ENCODE measurements around the gene SYNGAP1.

- TF ChIP-seq CTCF (IDR thresholded peaks at IDR 0.05 in 4 of 5, conservative IDR thresholded peaks at IDR 0.05 in 1 of 5), result no peak
- no peak for TF ChIP-seq POLR2A (IDR thresholded peaks at IDR 0.05)
Observed at GRCh38 chr6:33405386-33405940, 14.4 kb upstream of the SYNGAP1 start.

Data from gastrocnemius medialis (tissue), 4 donors.